ENCODE results near the gene CREBZF.

GRCh38 chr11:85705800-85706199, 40.9 kb upstream of the CREBZF start:
- TF ChIP-seq CTCF (IDR thresholded peaks at IDR 0.05), result no peak
- TF ChIP-seq POLR2A (IDR thresholded peaks at IDR 0.05), result no peak
